Vagina (tissue), 2 donors: ENCODE data around the gene GPR34. TPM values are rescaled to one million over a fixed set of nuclear protein-coding genes. Genes with fewer than 3 reads are reported as not detected.

ENCODE experiments used
- DNase-seq, 2 donors: peaks; one replicate each; pipeline ENCODE4 v3.0.0-alpha.2; 2017; ENCODE audit errors: extremely low spot score in 2 of 2
- H3K27ac ChIP-seq: fragments of 200-600 bp; sonication (generic); one replicate; pipeline ENCODE4 v1.5.1; 2019
- H3K27me3 ChIP-seq: fragments of 200-600 bp; sonication (generic); one replicate; pipeline ENCODE4 v1.5.1; 2019
- H3K36me3 ChIP-seq, 2 donors: fragments of 200-600 bp; sonication (generic); one replicate each; pipeline ENCODE4 v1.5.1; 2017 to 2019
- H3K4me1 ChIP-seq: fragments of 200-600 bp; sonication (generic); one replicate; pipeline ENCODE4 v1.5.1; 2019
- H3K4me3 ChIP-seq, 2 donors: fragments of 200-600 bp; sonication (generic); 1 replicate in 1 of 2; 2 replicates in 1 of 2; pipeline ENCODE4 v1.5.1; 2016 to 2019
- H3K9me3 ChIP-seq: fragments of 200-600 bp; sonication (generic); one replicate; pipeline ENCODE4 v1.5.1; 2019
- POLR2A ChIP-seq, 2 donors: fragments of 450-650 bp; IDR thresholded peaks; one replicate each; pipeline ENCODE4 v1.6.1; 2017; ENCODE audit warnings: antibody characterized with exemption in 2 of 2, mild to moderate bottlenecking in 2 of 2, moderate library complexity in 2 of 2
- POLR2AphosphoS5 ChIP-seq, 2 donors: sonication (generic); formaldehyde crosslinking; IDR thresholded peaks; one replicate each; pipeline ENCODE4 v1.9.0; 2017; ENCODE audit warnings: antibody characterized with exemption in 2 of 2, mild to moderate bottlenecking in 2 of 2, low read depth in 1 of 2; ENCODE audit not compliant: insufficient read depth in 1 of 2
- intact Hi-C: fragments of 100-400 bp; cut with DNase I; formaldehyde crosslinking; loops from one replicate; pipeline ENCODE4 v1.15.1; 2023
- total RNA-seq: library from RNA; depleted of rRNA; stranded (reverse); fragments of >200 nt; gene quantifications from one replicate; pipeline ENCODE4 v1.2.3, GENCODE V29; 2016
- TF ChIP-seq, protein P1 (sequence below), 3 experiments: fragments of 450-650 bp in 2 of 3; fragments of 200-600 bp in 1 of 3; sonication (generic) in 1 of 3; IDR thresholded peaks; one replicate each; pipeline ENCODE4 v1.5.1; 2017 to 2019; ENCODE audit warnings: antibody characterized with exemption in 3 of 3, mild to moderate bottlenecking in 2 of 3, moderate library complexity in 2 of 3

Gene GPR34
- total RNA-seq, 1 donor from 2014 or later = 3.2 TPM

DNA sequence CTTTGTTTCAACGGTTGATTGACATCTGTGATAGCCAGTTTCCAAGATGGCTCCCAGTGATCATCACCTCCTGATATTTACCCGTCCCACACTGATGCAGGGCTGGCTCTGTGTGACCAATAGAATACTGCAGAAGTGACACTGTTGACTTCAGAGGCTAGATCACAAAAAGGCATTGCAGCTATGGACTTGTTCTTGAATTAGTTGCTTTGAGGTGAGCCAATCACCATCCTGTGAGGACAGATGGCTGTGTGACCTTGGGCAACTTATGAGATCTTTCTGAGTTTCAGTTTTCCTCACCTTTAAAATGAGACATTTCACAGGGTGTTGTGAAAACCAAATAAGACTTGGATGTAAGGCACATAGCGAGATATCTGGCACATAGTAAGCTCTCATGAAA lies 33.4 kb downstream of the GPR34 start:
- no peak overlapping the region for H3K27ac ChIP-seq
- intact Hi-C loops = no loop called here
- no peak for DNase-seq

DNA sequence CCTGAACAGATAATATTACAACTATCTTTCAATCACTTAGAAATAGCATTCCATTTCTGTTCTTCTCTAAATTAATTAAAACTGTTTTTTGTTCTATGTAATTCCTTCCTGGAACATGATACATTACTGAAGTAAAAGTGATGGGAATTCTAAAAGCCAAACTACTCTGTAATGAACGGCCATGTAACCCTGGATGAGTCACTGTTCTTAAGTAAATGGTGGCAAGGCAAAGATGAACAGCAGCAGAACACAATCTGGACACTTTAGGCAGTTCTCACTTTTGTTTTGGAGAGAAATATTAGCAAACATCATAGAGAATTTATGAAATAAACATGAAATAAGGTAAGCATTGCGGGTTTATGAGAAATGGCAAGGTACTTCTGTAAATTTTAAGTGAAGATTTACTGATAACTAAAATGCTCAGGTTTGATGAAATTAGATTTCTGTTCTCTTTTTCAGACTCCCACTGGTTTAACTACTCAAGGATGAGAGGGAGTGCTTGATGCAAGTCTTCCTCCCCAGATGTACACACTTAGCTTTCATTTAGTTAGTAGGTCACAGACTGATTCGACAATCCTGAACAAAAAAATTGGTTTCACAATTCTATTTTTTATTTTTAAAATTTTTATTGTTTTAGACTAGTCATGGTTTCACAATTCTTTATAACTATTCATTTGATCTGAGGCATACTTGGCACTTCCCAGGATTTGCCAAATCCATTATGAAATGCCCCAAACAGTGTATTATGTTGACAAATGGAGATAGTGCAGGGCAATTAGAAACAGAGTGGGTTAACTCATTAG lies 34.2 kb downstream of the GPR34 start:
- no peaks in the 10 kb centered on the region for H3K4me1 ChIP-seq
- TF ChIP-seq POLR2A (IDR thresholded peaks at IDR 0.05) (no peak), POLR2AphosphoS5 (IDR thresholded peaks at IDR 0.05; ENCODE audit: insufficient read depth in 1 of 2, low read depth in 1 of 2) (no peak)
- TF ChIP-seq, protein P1, sequence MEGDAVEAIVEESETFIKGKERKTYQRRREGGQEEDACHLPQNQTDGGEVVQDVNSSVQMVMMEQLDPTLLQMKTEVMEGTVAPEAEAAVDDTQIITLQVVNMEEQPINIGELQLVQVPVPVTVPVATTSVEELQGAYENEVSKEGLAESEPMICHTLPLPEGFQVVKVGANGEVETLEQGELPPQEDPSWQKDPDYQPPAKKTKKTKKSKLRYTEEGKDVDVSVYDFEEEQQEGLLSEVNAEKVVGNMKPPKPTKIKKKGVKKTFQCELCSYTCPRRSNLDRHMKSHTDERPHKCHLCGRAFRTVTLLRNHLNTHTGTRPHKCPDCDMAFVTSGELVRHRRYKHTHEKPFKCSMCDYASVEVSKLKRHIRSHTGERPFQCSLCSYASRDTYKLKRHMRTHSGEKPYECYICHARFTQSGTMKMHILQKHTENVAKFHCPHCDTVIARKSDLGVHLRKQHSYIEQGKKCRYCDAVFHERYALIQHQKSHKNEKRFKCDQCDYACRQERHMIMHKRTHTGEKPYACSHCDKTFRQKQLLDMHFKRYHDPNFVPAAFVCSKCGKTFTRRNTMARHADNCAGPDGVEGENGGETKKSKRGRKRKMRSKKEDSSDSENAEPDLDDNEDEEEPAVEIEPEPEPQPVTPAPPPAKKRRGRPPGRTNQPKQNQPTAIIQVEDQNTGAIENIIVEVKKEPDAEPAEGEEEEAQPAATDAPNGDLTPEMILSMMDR (IDR thresholded peaks at IDR 0.05) = no peak
- no peak overlapping the region for H3K4me3 ChIP-seq
- no peak for DNase-seq
- no peaks in the 10 kb centered on the region for H3K36me3 ChIP-seq
- H3K27ac ChIP-seq = no peak overlapping the region
- no peaks in the 10 kb centered on the region for H3K9me3 ChIP-seq
- intact Hi-C loops = no loop called here
- no peaks in the 10 kb centered on the region for H3K27me3 ChIP-seq

More for the DNA sequence above, 33.4 kb downstream of the GPR34 start:
- Histone ChIP-seq H3K27me3 (no peaks in the 10 kb centered on the region), H3K4me3 (no peak overlapping the region), H3K36me3 (no peaks in the 10 kb centered on the region), H3K9me3 (no peaks in the 10 kb centered on the region), H3K4me1 (no peaks in the 10 kb centered on the region)
- TF ChIP-seq POLR2AphosphoS5 (IDR thresholded peaks at IDR 0.05; ENCODE audit: insufficient read depth in 1 of 2, low read depth in 1 of 2) (no peak), POLR2A (IDR thresholded peaks at IDR 0.05) (no peak)
- TF ChIP-seq, protein P1 (IDR thresholded peaks at IDR 0.05) = no peak

DNA sequence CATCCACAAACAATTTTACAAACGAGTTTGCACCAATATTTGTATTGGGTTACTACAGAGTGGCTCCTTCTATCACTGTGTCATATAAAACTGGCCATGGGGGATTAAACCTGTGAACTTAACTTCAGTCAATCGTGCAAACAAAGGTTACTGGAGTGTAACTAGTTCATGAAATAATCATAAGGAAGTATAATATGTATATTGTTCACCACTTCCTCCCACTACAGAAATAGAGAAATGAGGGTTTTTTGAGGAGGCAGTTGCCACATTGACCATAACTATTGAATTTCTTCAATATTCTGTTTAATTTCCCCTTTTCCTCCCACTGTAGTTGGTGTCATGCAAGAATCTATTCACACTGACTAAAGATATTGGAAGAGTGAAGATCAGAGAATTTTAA lies 35.1 kb downstream of the GPR34 start, which contains the start of gene GPR82:
TSS of gene GPR82 (plus strand) at position 356 of the 400 bp plus-strand sequence. CDS start 2,846 bp downstream, outside the sequence.
- Histone ChIP-seq H3K36me3 (no peaks in the 10 kb centered on the region), H3K27me3 (no peaks in the 10 kb centered on the region), H3K27ac (no peak within 1 kb of the TSS), H3K4me1 (no peaks in the 10 kb centered on the region), H3K4me3 (no peak within 1 kb of the TSS), H3K9me3 (no peaks in the 10 kb centered on the region)
- no peak for DNase-seq
- TF ChIP-seq POLR2A (IDR thresholded peaks at IDR 0.05) (no peak), POLR2AphosphoS5 (IDR thresholded peaks at IDR 0.05; ENCODE audit: insufficient read depth in 1 of 2, low read depth in 1 of 2) (no peak)
- TF ChIP-seq, protein P1 (IDR thresholded peaks at IDR 0.05) = no peak
- intact Hi-C loops = no loop called here

DNA sequence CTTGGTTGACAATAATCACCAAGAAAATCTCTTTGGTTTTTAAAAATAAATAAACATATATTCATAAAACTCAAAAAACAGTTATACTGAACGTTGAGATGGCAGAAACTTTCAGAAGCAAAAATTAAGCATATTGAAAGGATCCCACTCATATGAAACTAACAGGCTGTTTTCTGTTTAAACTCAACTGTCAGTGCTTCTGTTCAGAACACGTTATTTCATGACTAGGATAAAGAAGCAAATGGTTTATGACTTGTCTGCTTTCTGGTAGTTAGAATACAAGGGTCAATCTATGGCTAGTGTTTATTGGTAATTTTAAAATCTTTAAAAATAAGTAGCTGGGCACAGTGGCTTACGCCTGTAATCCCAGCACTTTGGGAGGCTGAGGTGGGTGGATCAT lies 39.4 kb downstream of the GPR34 start:
- intact Hi-C loops = no loop called here
- TF ChIP-seq, protein P1 (IDR thresholded peaks at IDR 0.05) = no peak
- TF ChIP-seq POLR2AphosphoS5 (IDR thresholded peaks at IDR 0.05; ENCODE audit: insufficient read depth in 1 of 2, low read depth in 1 of 2) = no peak
- no peak for TF ChIP-seq POLR2A (IDR thresholded peaks at IDR 0.05)
- Histone ChIP-seq H3K27me3 (no peaks in the 10 kb centered on the region), H3K4me1 (no peaks in the 10 kb centered on the region), H3K4me3 (no peak overlapping the region), H3K9me3 (no peaks in the 10 kb centered on the region), H3K27ac (no peak overlapping the region), H3K36me3 (no peaks in the 10 kb centered on the region)
- DNase-seq = no peak

DNA sequence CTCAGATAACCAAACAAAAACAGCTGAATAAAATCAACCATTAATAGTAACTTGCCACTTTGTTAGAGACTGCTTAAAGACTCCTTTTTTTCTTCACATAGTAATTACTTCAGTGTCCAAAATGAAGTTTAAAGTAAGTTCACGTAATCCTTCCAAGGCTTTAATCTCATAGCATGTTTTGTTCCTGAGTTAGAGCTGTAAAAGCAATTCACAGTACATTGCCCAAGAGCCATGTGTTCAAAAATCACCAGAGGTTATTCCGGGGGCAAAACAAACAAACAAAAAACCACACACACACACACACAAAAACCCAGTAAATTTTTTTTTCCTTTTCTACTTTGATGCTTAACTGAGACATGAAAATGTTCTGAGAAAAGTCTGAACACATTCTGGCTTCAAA lies 41.3 kb downstream of the GPR34 start:
- Histone ChIP-seq H3K4me1 (no peaks in the 10 kb centered on the region), H3K9me3 (no peaks in the 10 kb centered on the region), H3K36me3 (no peaks in the 10 kb centered on the region), H3K27ac (no peak overlapping the region), H3K27me3 (no peaks in the 10 kb centered on the region), H3K4me3 (no peak overlapping the region)
- no peak for DNase-seq
- TF ChIP-seq, protein P1 (IDR thresholded peaks at IDR 0.05) = no peak
- TF ChIP-seq POLR2AphosphoS5 (IDR thresholded peaks at IDR 0.05; ENCODE audit: insufficient read depth in 1 of 2, low read depth in 1 of 2) (no peak), POLR2A (IDR thresholded peaks at IDR 0.05) (no peak)
- intact Hi-C loops = no loop called here
